Pons (tissue), 1 donor: ENCODE results near the gene TCF7L1.

Source experiments
- DNase-seq: peaks from one replicate; pipeline ENCODE4 v3.0.0-alpha.2; 2016; ENCODE audit warnings: low spot score

The TCF7L1 gene

GRCh38 chr2:85230679-85231467, 97.7 kb downstream of the TCF7L1 start:
- DNase-seq, result no peak

- no peak for DNase-seq
Observed at GRCh38 chr2:85231468-85231805, 98.2 kb downstream of the TCF7L1 start.

- DNase-seq, result no peak
Observed at GRCh38 chr2:85231952-85232351, 98.8 kb downstream of the TCF7L1 start.

- DNase-seq, result peak; percentile 54
Observed at GRCh38 chr2:85234868-85235267, 101.7 kb downstream of the TCF7L1 start.

GRCh38 chr2:85235281-85235680, 102.1 kb downstream of the TCF7L1 start:
- no peak for DNase-seq

- no peak for DNase-seq
Observed at GRCh38 chr2:85236084-85236483, 102.9 kb downstream of the TCF7L1 start.

GRCh38 chr2:85237849-85238565, 104.8 kb downstream of the TCF7L1 start:
- DNase-seq, result no peak

GRCh38 chr2:85238607-85239006, 105.4 kb downstream of the TCF7L1 start:
- DNase-seq, result no peak

GRCh38 chr2:85239102-85239501, 105.9 kb downstream of the TCF7L1 start:
- DNase-seq, result no peak

GRCh38 chr2:85240055-85240454, 106.9 kb downstream of the TCF7L1 start:
- peak; percentile 30 for DNase-seq

GRCh38 chr2:85242321-85242720, 109.1 kb downstream of the TCF7L1 start:
- DNase-seq, result no peak

- peak; percentile 42 for DNase-seq
Observed at GRCh38 chr2:85243101-85244072, 110.2 kb downstream of the TCF7L1 start.

GRCh38 chr2:85244828-85245227, 111.6 kb downstream of the TCF7L1 start:
- DNase-seq, result no peak

GRCh38 chr2:85245891-85246290, 112.7 kb downstream of the TCF7L1 start:
- no peak for DNase-seq

GRCh38 chr2:85246348-85246747, 113.2 kb downstream of the TCF7L1 start:
- no peak for DNase-seq

- DNase-seq, result no peak
Observed at GRCh38 chr2:85247610-85248009, 114.4 kb downstream of the TCF7L1 start.

- no peak for DNase-seq
Observed at GRCh38 chr2:85248773-85249509, 115.7 kb downstream of the TCF7L1 start.

- DNase-seq, result no peak
Observed at GRCh38 chr2:85250045-85250444, 116.9 kb downstream of the TCF7L1 start.

- no peak for DNase-seq
Observed at GRCh38 chr2:85251070-85251616, 118.0 kb downstream of the TCF7L1 start.

GRCh38 chr2:85253890-85254289, 120.7 kb downstream of the TCF7L1 start:
- DNase-seq, result no peak

GRCh38 chr2:85254540-85255300, 121.5 kb downstream of the TCF7L1 start:
- no peak for DNase-seq
